Jurkat, Clone E6-1 (cell line): ENCODE data around the gene FRMD5.
"Not testable (repeated sequence)": the region's sequence is repeated elsewhere in the genome, so short reads cannot be mapped to it uniquely, and the experiment has no call there.

Source experiments
- DNase-seq: peaks from one replicate; pipeline ENCODE4 v3.0.0-alpha.2; 2011; ENCODE audit warnings: low read depth, low spot score
- H3K4me3 ChIP-seq: 2 replicates; pipeline ENCODE4 v1.5.1; 2011; ENCODE audit warnings: mild to moderate bottlenecking, low read length, control low read depth, moderate library complexity

FRMD5 gene

DNA sequence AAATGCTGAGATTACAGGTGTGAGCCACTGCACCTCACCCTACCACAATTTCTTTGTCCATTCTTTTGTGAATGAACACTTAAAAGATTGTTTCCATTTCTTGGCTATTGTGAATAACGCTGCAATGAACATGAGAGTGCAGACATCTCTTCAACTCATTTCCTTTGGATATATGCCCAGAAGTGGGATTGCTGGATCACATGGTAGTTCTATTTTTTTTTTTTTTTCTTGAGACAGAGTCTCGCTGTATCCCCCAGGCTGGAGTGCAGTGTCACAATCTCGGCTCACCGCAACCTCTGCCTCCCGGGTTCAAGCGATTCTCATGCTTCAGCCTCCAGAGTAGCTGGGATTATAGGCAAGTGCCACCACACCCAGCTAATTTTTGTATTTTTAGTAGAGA lies 194.8 kb downstream of the FRMD5 start:
- H3K4me3 ChIP-seq, DNase-seq: not testable (repeated sequence)

DNA sequence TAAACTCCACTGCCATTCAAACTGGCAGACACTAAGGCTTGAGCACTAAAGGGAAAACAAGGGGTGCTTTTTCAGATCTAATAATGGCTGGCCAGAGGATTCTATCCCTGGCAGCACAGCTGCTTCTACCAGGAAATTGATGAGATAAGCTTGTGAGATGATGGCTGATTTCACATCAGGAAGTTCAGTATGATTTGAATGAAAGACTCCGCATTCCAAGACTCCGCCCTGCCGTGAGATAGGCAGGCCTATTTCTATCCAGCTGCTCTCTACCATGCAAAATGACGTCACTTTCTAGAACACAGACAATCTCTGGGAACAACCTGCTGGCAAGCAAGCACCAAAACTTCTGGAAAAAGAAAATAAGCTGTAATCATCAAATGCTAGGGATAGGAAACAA lies 196.5 kb downstream of the FRMD5 start:
- H3K4me3 ChIP-seq: no peak overlapping the region
- no peak for DNase-seq

DNA sequence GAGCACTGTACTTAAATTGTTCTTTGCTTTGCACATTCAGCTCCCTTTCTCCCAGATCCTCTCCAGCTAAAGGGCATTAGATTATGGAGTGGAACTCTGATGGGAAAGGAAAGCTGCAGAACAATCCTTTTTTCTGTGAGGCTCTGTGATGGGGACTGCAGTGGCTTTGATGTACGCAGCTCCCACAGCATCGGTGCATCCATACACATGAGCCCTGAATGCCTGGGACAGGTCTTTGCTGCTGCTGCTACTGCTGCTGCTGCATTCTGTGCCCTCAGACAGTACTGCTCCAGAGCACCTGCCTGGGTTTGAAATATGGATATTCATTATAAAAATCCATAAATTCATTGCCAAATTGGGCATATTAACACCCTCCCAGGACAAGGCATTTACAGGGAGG lies 203.9 kb downstream of the FRMD5 start:
- DNase-seq: no peak
- H3K4me3 ChIP-seq: no peak overlapping the region

DNA sequence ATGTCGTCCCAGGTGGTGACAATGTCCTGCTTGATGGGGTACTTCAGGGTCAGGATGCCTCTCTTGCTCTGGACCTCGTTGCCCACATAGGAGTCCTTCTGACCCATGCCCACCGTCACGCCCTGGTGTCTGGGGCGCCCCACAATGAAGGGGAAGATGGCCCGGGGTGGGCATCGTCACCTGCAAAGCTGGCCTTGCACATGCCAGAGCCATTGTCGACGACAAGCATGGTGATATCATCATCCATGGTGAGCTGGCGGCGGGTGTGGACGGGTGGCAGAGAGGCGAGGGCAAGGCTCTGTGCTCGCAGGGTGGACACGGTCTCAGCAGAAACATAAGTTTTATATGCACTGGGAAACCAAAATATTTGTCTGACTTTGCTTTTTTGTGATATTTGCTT lies 205.1 kb downstream of the FRMD5 start:
- no peak for DNase-seq
- H3K4me3 ChIP-seq: no peak overlapping the region

DNA sequence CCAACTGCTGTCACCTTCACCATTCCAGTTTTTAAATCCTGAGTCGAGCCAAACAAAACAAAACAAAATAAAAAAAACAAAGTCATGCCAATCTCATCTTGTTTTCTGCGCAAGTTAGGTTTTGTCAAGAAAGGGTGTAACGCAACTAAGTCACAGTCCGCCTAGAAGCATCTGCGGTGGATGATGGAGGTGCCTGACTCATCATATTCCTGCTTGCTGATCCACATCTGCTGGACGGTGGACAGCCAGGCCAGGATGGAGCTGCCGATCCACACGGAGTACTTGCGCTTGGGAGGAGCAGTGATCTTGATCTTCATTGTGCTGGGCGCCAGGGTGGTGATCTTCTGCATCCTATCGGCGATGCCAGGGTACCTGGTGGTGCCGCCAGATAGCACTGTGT lies 206.2 kb downstream of the FRMD5 start:
- DNase-seq: no peak
- H3K4me3 ChIP-seq: no peak overlapping the region

DNA sequence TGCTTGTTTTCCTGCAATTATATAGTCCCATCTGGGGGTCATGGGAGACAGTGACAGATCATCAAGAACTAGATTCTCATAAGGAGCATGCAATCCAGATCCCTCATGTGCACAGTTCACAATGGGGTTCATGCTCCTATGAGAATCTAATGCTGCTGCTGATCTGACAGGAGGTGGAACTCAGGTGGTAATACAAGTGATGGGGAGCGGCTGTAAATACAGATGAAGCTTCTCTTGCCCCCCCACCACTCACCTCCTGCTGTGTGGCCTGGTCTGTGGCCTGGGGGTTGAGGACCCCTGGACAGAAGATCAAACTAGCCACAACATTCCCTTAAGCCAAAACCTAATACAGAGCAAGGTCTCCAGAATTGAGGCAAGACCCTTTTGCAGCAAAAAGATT lies 207.1 kb downstream of the FRMD5 start:
- no peak overlapping the region for H3K4me3 ChIP-seq
- DNase-seq: no peak

DNA sequence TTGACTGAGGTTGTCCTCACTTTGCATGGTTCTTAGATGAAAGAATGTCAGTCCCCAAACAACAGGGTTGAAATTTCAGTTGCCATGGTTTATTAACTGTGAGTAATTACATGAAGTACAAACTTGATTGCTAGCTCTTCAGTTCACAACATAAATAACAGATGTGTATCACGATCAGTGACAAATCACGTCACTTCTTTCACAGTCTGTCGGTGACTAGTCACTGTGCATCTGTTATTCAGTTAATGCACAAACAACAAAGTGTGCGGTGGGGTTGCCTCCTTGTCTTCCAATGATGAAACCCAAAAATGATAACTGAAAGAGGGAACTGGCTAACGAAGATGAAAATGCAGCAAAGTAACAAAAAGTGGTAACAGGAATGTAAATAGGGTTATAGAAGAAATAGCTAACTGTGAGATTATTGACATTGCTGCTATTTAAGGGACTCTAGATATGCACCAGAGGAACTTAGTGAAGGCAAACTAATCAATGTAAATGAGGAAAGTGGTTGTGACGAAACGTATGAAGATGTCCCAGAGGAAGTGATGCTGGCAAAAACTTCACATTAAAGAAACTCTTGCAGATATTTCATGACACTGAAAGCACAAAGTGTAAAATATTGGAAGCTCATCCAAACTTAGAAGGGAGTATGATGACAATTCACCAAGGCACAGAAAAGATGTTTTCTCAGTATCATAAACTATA lies 208.9 kb downstream of the FRMD5 start:
- DNase-seq: no peak
- no peak overlapping the region for H3K4me3 ChIP-seq

DNA sequence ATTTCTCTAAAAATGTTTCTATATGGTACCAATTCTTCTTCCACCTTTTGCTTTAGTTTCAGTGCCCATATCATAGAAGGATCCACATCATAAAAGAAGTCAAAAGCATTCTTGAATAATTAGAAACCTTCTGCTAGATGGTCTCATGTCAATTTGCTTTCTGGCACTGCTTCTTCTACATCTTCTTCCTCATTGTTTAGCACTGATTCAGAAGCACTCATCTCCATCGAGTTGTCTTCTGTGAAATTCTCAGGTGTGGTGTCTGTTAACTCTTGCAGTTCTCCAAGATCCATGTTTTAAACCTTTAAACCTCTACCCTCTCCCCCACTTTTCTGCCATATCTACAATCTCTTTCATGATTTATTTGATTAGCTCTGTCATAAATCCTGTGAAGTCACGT lies 213.5 kb downstream of the FRMD5 start:
- H3K4me3 ChIP-seq: no peak overlapping the region
- no peak for DNase-seq

DNA sequence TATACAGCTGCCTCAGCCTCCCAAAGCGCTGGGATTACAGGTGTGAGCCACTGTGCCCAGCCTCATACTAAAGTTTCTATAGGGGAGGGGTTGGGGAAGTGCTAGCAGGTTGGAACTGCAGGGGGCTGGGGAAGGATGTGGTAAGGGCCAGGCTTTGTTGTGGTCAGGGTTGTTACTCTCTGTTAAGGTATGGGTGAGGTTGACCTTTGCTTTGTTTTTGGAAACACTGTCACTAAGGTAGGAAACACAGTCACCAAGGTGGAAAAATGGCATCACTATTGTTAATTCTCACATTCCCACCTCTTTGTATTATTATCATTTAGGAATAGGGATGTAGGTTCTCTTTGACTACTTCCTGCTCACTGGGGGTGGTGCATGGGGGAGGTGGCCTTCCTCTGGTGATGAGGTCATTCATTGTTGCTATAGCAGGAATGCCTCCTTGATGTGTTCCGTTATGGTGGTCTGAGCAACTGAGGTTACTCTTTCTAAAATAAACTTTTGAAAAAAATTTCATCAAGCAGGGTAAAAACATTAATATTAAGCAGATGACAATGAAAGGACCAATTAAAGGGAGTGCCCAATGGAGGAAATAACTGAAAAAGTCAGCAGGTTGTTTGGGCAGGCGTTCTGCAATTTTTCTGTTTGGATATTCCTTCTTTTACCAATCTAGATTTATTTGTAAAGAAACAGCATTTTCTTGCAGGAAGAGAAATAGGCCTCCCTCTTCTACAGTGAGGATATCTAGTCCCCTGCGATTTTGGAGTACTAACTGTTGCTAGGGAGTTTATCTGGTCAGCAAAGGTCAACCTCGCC lies 217.8 kb downstream of the FRMD5 start:
- no peak overlapping the region for H3K4me3 ChIP-seq
- peak; percentile 78 for DNase-seq

DNA sequence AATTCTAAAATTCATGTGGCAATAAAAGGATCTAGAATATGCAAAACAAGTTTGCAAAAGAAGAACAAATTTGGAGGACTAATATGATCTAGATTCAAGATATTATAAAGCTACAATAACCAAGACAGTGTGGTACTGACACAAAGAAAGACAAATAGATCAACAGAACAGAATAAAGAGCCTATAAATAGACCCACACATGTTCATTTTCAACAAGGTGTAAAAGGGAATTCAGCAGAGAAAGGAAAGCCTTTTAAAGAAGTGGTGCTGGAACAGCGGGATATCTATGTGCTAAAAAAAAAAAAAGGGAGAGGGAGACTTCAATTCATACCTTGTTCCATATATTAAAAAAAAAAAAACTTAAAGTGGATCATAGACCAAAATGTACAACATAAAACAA lies 219.3 kb downstream of the FRMD5 start:
- DNase-seq: no peak
- no peak overlapping the region for H3K4me3 ChIP-seq

DNA sequence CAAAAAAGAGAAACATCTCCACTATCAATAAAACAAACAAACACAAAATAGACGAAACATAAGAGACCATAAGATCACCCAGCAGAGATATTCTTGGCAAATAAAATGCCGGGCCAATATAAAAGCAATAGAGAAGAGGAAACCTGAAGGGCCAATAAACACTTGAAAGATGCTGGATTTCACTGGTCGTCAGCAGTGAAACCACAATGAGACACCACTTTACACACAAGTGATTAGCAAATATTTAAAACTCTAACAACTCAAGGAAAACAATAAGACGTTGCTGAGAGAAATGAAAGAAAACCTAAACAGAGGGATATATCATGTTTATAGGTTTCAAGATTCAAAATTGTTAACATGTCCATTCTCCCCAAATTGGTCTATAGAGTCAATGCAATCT lies 219.7 kb downstream of the FRMD5 start:
- DNase-seq: no peak
- no peak overlapping the region for H3K4me3 ChIP-seq

DNA sequence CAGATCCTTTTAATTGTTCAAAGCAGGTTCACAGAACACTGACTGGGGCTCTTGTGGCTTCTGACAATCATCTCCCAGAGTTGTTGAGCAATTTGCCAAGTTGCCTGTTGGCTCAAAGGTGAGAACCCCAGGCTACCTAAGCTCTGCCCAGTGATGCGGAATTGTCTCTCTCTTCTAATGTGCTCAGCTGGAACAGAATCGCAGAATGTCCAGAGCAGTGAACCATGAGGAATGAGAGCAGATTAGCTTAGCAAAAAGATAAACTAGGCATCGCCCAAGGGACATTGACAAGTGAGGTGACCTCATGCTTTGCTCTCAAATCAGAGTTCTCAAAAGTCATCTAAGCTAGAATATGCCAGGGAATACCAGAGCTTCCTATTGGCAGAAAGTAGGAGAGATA lies 220.2 kb downstream of the FRMD5 start:
- no peak for DNase-seq
- H3K4me3 ChIP-seq: no peak overlapping the region

DNA sequence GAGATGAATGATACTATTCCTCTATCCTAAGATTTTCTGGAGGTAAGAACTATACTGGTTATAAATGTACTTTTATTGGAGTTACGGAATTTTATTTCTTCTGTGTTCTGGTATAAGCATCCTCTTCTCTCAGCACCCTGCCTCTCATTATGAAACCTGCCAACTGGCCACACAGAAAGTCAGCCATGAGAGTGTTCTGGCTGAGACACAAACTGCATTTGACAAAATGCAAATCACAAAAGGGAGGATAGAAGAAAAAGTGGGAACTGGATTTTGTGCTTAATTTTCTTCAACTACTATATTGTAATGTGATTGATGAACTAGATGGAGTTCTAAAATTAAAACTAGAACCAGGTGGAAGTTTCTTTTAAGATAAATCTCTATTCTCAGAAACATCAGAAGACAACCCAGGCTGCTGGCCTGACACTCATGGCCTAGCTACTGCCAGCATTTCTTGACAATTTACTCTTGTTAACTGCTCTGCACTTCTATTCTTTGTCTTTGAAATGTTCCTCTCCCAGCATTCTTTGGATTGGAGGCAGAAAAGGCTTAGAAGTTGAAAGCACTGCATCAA lies 225.2 kb downstream of the FRMD5 start:
- DNase-seq: no peak
- no peak overlapping the region for H3K4me3 ChIP-seq

DNA sequence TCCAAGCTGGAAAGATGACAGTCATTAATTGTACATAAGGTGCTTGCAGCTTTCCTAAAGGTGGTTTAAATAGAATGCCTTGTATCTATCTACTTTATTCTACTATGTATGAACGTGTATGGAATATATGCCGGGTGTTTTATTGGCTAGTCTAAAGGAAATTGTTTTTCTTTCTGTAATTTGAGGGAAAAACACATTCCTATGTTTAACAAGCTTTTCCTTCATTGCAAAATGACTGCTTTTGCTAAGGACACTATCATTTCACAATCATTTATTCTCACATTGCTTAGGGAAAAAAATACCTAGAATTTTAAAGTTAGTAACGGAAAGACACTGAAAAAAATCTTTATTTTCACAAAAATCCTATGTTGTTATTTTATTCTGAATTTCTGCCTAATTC lies 226.5 kb downstream of the FRMD5 start:
- no peak overlapping the region for H3K4me3 ChIP-seq
- DNase-seq: no peak

DNA sequence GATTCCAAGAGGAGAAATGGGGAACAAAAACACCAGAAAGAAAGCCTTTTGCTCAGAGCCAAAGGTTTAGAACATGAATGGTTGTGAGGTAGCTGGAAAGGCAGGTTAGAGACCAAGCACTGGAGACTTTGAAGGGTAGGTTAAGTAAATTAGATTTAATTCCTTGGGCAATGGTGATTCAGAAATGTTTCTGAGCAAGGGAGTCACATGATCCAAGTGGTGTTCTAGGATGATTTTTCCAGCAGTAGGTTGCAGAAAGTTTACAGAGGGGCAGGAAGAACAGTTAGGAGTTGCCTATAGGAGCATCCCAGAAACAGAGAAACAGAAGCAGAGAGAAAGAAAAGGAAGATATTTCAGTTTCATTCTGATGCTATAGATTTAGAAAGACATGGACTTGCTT lies 228.4 kb downstream of the FRMD5 start:
- DNase-seq: no peak
- H3K4me3 ChIP-seq: no peak overlapping the region

DNA sequence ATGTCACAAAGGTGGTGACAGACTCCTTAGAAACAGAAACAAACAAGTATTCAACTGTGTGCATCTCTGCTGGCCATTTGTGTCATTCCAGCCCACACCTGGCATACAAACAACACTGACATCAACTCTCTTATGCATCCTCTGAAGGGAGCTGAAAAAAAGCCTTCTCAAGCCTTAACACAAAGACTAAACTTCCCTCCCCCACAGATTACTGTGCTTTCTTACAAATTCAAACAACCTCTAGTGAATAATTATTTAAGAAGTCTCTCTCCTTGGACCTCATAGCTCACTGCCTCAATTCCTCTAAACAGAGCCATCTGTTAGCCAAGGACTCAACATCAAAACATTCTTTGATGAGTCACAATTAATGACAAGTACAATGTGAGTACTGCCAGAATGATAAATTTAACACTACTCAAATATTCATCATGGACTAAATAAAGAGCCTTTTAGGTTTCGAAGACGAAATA lies 236.2 kb downstream of the FRMD5 start:
- H3K4me3 ChIP-seq: no peak overlapping the region
- DNase-seq: no peak

DNA sequence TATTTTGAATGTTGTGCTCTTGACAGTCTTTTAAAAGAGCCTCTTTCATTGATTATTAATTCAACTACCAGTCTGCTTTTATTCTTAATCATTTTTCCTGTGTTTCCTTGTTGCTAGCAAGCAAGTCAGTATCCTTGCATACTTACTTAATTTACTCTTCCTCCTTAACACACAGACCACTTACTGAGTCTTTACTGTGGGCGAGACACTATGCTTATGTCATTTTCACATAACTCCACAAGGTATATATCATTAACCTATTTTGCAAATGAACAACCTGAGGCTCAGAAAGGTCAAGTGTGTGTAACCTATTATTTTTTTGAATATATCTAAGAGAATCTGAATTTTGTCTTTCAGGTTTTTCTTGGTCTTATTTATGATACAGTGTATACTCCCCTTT lies 237.3 kb downstream of the FRMD5 start:
- H3K4me3 ChIP-seq: no peak overlapping the region
- no peak for DNase-seq

DNA sequence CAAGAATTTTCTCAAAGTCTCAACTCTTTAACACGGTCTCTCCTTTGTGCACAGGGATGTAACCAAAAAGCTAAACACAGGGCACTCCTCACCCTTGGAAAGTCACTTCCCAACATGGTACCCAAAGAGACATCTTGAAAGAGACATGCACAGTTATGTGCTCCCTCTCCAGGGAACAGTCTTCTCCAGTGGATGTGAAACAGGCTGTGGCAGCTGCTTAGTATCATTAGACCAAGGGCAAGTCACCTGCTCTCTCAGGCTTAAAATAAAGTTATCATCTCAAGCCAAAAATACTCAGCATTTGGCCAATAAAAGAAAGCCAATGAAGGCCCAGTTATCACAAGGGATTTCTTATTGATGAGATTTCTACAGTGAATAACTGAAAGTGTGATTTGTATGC lies 239.9 kb downstream of the FRMD5 start:
- H3K4me3 ChIP-seq: no peak overlapping the region
- no peak for DNase-seq

DNA sequence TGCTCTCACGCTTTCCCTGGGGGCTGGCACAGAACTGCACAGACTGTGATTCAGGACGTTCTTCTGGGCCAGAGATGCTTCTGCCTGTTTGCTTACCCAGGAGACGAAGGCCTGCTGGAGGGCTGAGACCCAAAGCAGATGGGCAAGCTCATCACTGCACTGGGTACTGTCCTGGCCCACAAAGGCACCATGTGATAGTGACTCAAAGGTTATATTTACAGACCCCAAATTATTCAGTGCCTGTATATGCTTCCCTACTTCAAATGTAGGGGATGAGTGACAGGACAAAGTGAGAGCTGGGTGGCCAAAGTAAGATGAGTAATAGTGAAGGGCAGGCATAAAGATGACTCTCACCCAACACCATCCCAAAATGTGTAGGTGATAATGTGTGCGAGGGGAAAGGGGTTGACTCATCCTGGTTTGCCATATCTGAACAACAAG lies 240.9 kb downstream of the FRMD5 start:
- no peak for DNase-seq
- H3K4me3 ChIP-seq: no peak overlapping the region

DNA sequence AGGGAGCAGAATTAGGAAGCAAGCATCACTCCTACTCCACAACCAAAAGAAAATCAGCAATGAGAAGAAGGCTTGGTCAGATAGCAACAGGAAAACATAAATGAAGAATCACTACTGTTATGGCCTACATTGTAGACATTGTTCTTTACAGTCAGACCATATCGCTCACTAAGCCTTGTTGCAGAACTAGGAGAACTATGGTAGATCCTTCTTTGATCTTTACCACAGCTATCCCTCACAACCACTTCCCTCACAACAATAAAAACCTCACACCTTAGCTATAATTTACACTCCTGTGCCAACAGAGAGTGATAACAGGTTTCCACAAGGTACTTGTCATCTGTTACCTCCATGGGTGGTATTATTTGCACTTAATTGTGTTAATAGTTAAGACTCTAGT lies 241.7 kb downstream of the FRMD5 start:
- peak; percentile 29 for DNase-seq
- H3K4me3 ChIP-seq: no peak overlapping the region
